GM19395 (cell line): ENCODE data around the gene DNMT3A.
"Not testable (repeated sequence)": the region's sequence is repeated elsewhere in the genome, so short reads cannot be mapped to it uniquely, and the experiment has no call there.

ENCODE experiments used
- ATAC-seq: cut with Tn5 transposase; IDR thresholded peaks from one replicate; pipeline ENCODE4 v1.9.1; 2021; ENCODE audit warnings: mild to moderate bottlenecking, moderate library complexity; ENCODE audit not compliant: unreplicated experiment

Gene DNMT3A

GRCh38 chr2:25286723-25287483, 54.8 kb downstream of the DNMT3A start:
- no peak for ATAC-seq

GRCh38 chr2:25286025-25286400, 55.7 kb downstream of the DNMT3A start:
- ATAC-seq = peak; percentile 77

- no peak for ATAC-seq
These were observed 56.3 kb downstream of the DNMT3A start for GRCh38 chr2:25285265-25286024.

GRCh38 chr2:25284756-25285155, 57.0 kb downstream of the DNMT3A start:
- no peak for ATAC-seq

GRCh38 chr2:25283921-25284320, 57.8 kb downstream of the DNMT3A start:
- no peak for ATAC-seq

- no peak for ATAC-seq
These were observed 59.8 kb downstream of the DNMT3A start for GRCh38 chr2:25281941-25282340.

- ATAC-seq = no peak
These were observed 60.2 kb downstream of the DNMT3A start for GRCh38 chr2:25281522-25281921.

GRCh38 chr2:25280051-25280687, 61.6 kb downstream of the DNMT3A start:
- ATAC-seq = no peak

- peak; percentile 88 for ATAC-seq
These were observed 62.6 kb downstream of the DNMT3A start for GRCh38 chr2:25279091-25279651.

- ATAC-seq = peak; percentile 41
These were observed 64.9 kb downstream of the DNMT3A start for GRCh38 chr2:25276569-25277465.

GRCh38 chr2:25275575-25275965, 66.2 kb downstream of the DNMT3A start:
- ATAC-seq = no peak

- no peak for ATAC-seq
These were observed 66.7 kb downstream of the DNMT3A start for GRCh38 chr2:25274868-25275574.

GRCh38 chr2:25273985-25274535, 67.7 kb downstream of the DNMT3A start:
- ATAC-seq = no peak

GRCh38 chr2:25272705-25273104, 69.0 kb downstream of the DNMT3A start:
- not testable (repeated sequence) for ATAC-seq

- no peak for ATAC-seq
These were observed 71.7 kb downstream of the DNMT3A start for GRCh38 chr2:25270061-25270460.

- ATAC-seq = no peak
These were observed 72.5 kb downstream of the DNMT3A start for GRCh38 chr2:25269233-25269632.

GRCh38 chr2:25268139-25268538, 73.6 kb downstream of the DNMT3A start:
- ATAC-seq = no peak

- no peak for ATAC-seq
These were observed 75.3 kb downstream of the DNMT3A start for GRCh38 chr2:25266399-25266798.

- ATAC-seq = no peak
These were observed 75.9 kb downstream of the DNMT3A start for GRCh38 chr2:25265802-25266201.

- no peak for ATAC-seq
These were observed 76.7 kb downstream of the DNMT3A start for GRCh38 chr2:25265001-25265400.
